Hypothalamus (tissue), 51 donors: ENCODE measurements around the gene PPP2R2B.
A peak's percentile ranks its signal among the peaks of the same experiment; 100 is the strongest.
"Not testable (repeated sequence)": the region's sequence is repeated elsewhere in the genome, so short reads cannot be mapped to it uniquely, and the experiment has no call there.

Experiments
- DNase-seq, 51 donors: peaks; one replicate each; lab custom pipeline; 2025; lab: John Stamatoyannopoulos, UW

Gene PPP2R2B

DNA sequence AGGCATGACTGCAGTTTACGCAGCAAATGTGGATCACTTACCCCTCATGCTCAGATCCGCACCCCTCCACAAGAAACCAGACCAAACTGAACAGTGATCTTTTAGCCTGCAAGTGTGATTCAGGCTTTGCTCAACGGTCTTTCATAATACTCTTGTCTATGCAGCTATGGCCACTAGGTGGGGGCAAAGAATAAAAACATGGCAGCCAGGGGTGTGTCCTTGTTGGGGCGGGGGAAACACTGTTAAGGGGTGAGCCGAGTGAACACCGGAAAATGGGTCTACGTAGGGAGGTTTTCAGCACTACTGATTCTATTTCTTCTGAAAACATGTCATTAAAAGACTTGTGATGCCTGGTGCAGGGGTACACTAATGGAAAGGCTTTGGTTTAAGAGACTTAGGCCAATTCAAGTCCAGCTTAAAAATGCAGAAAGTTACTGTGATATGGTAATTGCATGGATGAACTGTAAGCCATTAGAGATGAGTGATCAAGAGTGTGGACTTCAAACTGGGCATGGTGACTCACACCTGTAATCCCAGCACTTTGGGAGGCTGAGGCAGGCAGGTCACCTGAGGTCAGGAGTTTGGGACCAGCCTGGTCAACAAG, 312.7 kb downstream of the PPP2R2B start:
- DNase-seq: peak in 41 of 51 donors; percentile 0 to 81 (median 32)

DNA sequence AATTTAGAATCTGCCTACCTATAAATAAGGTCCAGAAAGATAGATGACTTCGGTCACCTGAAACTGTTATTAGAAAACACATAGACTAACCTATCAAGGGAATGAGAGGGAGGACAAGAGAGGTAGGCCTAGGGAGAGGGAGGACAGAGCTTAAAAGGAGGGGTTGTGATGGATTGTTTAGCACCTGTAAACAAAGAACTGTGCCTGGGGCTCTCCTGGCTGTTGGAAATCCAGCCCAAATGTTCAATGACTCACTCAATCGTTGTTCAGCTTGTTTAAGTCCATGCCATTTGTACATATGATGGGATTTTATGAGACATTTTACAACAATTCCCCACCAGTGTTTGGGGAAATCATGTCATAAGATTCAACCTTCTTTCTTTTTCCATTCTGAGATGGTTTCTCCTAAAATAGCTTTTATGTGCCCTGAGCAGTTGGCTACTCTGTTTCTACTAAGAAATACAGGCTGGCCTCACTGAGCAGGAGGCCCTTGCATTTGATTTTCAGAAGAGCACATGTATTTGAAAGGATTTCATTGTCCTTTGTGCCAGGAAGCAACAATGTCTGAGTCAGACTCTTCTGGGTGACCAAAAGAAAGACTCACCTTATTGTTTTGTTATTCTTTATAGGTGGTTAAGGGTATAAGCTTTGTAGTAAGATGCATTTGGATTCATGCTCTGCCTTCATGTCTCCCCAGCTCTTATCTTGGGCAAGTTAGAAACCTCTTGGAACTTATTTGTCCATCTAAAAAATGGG, 314.4 kb downstream of the PPP2R2B start:
- no peak for DNase-seq

DNA sequence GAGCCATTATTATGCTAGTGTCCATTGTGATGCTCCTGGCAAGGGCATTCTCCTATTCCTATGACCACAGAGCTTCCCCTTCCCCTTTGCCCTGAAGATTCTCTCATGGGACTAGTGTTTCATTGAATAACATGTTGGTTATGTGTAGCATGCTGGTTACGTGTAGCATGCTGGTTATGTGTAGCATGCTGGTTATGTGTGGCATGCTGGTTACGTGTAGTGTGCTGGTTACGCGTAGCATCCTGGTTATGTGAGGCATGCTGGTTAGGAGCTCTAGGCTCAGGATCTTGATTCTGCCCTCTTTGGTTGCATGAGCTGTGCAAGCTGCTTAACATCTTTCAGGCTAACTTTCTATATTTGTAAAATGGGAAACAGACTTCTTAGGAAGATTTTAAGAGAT, 316.1 kb downstream of the PPP2R2B start:
- no peak for DNase-seq

DNA sequence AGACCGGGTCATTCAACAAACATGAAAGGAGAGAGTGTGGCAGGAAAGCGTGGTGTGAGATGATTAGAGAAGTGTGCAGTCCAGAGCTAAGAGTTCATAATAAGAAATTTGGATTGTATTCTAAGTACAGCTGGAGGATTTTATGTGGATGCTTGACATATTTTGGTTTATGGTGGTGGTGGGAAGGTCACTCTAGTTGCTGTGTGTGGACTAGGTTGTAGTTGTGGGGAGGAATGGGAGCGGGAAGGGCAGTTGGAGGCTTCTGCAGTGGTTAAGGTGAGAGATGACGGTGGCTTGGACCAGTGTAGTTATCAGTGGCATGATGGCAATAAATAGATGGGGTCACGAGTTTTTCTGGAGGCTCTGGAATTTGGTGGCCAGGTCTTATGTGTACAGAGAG, 316.8 kb downstream of the PPP2R2B start:
- no peak for DNase-seq

DNA sequence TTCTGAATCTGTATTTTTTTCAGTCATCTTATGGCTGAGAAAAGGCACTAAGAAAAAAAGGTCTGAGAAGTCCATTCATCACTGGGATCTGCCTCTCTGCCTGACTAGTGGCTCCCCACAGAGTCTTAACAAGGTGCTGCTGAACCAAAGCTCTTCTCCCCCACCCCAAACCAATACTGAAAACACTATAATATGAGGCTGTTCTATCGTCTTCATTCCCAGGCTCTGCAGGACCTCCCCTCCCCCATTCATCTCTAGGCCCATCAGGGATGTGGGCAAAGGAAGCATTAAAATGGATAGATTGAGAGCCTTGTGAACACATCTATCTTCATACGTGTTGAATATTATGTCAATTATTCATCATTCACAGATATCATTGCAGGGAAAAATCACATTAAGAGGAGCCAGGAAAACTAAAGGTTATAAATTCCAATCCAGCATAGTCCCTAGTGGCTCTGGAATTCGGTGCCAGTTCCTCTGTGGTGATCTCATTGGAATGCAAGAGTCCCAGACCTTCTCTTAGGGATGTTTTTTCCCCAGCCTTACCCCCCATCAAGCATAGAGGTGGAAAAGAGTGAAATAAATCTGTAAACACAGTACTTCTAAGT, 318.2 kb downstream of the PPP2R2B start:
- no peak for DNase-seq

DNA sequence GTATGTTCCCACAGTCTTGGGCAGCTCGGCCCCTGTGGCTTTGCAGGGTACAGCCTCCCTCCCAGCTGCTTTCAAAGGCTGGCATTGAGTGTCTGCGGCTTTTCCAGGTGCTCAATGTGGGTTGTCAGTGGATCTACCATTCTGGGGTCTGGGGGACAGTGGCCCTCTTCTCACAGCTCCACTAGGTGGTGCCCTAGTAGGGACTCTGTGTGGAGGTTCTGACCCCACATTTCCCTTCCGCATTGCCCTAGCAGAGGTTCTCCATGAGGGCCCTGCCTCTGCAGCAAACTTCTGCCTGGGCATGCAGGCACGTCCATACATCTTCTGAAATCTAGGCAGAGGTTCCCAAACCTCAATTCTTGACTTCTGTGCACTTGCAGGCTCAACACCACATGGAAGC, 321.7 kb downstream of the PPP2R2B start:
- DNase-seq: not testable (repeated sequence)

DNA sequence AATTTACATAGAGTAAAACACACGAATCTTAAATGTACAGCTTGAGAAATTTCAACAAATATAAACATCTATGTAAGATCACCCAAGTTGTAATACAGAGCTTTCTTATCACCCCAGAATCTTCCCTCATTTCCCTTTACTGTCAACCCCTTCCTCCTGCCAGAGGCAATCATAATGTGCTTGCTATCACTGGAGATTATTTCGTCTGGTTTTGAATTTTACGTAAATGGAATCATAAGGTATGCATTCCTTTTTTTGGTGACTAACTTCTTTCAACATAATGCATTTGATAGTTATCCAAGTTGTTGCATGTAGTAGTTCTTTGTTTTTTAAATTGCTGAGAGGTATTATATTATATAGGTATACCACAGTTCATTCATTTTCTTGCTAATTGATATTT, 325.1 kb downstream of the PPP2R2B start:
- no peak for DNase-seq

DNA sequence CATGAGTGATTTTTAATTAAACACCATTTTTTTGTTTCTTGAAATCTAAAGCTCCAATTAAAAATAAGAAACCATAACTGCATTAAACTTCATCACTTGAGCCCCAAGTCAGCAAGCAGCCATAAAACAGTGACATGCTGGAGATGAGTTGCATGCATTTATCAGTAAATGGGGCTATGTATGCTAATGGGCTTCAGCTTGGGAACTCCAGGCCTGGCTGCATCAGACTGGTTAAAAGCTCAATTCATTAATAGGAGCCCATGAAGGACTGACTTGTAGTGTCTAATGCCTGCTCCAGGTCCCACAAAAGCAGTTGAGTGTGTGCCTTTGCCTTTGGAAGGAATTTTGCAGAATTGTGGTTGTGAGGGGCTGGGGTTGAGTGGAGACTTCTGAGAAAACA, 328.9 kb downstream of the PPP2R2B start:
- no peak for DNase-seq

DNA sequence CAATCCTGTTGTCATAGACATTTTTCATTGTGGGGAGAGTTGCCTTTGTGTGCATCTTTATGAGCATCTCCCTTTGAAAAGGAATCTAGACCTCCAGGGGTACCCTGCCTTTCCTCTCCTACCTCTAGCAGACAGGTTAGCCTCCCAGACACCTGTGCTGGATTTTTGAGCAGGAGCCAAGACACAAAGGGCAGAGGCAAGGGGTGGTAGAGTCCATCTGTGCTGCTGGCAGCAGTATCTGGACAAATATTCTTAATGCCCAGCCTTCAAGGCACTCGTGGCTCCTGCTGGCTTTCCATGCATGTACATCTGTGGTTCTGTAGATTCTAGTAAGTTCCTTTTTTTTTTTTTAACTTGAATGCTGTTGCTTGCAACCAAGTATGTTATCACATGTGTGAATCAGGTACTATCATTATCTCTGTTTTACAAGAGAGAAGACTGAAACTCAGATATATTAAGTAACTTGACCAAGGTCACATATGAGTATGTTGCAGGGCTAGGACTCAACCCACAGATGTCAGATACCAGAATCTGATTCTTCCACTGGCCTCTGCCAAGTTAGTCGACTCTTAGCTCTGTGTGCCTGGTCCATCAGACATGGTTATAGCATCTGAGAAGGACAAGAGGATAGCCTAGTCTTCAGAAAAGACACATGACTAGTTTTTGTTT, 329.6 kb downstream of the PPP2R2B start:
- DNase-seq: no peak

DNA sequence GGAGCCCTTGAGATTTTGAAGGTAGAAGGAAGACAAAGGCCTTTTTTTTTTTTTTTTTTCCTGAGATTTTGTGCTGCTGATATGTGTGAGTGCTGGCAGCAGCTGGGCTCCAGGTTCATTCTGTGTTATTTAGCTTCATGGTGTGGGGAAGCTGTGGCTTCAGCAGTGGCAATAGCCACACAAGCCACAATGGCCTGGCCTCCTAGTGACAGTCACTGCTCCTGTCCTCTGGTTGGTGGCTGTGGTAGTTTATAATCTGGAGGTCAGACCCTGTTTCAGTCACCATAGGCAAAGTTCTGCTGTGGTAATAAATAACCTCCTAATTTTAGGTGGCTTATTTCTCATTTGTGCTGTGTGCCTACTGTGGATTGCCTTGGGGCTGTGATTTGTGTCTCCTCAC, 334.3 kb downstream of the PPP2R2B start:
- DNase-seq: no peak

DNA sequence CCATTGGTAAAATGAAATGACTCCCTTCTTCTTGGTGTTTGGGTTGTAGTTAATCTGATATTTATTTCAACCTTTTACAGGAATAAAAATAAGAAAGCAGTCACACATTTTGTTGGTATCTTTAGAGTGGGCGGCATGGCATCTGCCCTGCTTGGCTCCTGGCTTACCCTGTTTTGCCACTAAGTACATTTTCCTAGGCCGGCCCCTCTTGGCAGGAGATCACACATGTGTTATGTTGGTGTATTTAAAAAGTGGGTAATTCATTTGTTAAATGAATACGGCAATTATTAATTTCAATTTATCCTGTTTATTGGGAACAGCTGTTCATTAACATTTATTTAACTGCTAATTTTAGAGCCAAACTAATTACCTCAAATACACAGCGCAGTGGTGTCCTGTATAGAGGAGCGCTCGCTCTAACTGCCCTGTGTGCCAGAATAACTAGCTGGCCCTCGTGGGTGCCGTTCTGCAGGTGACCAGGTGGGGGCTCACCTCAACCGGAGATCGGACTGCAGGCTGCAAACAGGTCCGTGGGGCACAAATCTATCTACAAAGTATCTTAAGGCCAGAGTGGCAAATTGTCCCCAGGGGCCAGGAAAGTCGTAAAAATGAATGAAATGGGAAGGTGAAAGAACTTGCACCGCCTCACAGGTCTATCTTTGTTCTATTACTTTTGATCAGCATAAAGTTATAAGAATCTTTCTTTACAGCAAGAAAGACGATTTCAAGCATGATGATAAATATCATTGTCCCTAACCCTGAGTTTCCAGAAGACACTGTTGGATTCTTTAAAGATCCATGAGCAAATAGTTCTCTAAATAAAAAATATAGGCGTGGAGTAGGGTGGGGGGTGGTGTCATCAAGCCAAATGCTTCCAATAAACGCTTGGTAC, 336.4 kb downstream of the PPP2R2B start:
- DNase-seq: peak; percentile 2 to 82 (median 44)

DNA sequence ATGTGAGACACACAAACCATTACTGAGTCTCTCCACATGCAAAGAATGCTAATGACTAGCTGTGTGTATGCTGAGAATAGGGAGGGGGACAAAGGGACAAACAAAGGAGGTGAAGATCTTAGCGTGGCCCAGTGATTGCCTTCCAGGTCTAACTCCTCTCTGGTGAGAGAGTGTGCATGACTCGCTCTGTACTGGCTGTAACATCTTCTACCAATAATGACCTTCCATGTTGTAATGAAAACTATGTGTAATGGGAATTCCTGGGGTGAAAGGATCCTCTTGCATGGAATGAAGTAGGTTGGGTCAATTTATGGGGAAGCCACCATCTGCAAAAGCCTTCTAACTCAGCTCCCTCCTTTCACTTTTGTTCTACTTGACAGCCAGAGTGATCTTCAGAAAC, 338.1 kb downstream of the PPP2R2B start:
- DNase-seq: no peak

DNA sequence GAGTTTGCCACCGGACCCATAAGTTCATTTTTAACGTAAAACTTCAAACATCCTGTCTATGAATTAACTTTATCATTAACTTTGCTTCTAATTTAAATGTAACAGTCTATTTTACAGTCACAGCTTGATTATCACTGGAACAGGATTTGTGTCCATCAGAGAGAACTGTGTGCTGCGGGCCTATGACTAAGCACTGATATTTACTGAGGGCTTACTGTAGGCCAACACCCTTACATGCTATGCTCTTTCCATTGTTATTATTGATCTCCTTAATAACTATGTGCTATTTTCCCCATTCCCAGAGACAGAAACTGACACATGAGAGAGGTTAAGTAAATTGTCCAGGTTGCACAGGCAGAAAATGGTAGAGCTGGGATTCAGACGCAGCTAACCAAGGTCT, 338.6 kb downstream of the PPP2R2B start:
- DNase-seq: no peak

DNA sequence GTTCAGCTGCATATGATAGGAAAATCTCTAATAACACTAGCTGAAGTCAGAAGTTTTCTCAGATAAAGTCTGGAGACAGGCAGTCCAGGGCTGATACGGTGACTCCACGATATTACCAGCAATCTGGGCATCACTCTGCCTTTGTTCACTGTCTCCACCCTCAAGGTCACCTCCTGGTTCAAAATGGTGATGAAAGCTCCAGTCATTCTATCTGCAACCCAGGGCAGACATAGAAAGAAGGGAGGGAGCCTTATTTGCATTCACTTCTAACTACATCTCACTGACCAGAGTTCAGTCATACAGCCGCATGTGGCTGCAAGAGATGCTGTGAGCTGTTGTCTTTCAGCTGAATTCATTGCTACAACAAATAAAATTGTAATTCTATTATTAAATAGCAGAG, 340.1 kb downstream of the PPP2R2B start:
- DNase-seq: no peak

DNA sequence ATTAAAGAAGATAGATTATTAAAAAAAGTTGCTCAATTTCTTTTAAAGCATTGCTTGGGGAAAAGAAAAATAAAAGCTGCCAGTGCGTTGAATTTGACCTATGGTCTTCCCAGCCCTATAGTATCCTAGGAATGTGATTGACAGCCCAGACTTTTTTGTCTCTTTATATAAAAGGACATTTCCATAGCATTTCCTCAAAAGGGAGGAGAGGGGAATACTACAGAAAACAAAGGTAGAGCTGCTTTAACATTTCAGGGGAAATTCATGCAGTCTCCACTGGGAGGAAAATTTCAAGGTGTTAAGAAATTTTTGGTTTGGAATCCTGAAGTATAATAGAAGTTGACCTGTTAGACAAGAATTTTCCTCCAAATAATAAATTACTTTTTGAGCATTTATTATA, 344.7 kb downstream of the PPP2R2B start:
- no peak for DNase-seq

DNA sequence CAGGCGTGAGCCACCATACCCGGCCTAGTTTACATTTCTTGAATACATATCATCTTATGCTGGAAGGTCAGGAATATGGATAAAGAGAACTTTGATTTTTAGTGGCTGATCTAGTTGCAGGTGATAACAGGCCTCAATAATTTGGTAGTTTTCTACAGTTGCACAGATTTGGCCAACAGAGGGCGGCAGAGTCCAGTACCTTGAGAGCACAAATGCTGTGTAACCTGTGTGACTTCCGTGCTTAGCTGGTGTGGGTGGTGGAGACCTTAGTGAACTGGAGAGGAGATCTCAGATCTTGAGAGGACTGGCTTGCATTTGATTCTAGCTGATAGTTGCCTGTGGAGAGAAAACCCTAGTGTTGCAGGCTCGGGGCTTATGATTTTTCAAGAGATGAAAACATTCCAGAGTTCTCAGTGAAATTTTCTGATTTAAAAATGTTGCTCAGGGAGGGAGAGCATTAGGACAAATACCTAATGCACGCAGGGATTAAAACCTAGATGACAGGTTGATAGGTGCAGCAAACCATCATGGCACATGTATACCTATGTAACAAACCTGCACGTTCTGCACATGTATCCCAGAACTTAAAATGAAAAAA, 345.2 kb downstream of the PPP2R2B start:
- DNase-seq: peak in 43 of 51 donors; percentile 4 to 77 (median 41)
